SK-N-MC (cell line): ENCODE results near the gene TIAM1.

Source experiments
- DNase-seq: peaks from one replicate; pipeline ENCODE4 v3.0.0-alpha.2; 2011; ENCODE audit warnings: low read depth, low spot score
- H3K27ac ChIP-seq: fragments of 200-600 bp; sonication (generic); 2 replicates; pipeline ENCODE4 v1.5.1; 2016; ENCODE audit warnings: mixed run types
- H3K36me3 ChIP-seq: fragments of 200-600 bp; sonication (generic); 2 replicates; pipeline ENCODE4 v1.6.1; 2017; ENCODE audit warnings: antibody characterized with exemption, low read length, mixed read lengths; ENCODE audit not compliant: insufficient read depth
- H3K4me3 ChIP-seq: fragments of 200-600 bp; sonication (generic); 2 replicates; pipeline ENCODE4 v1.5.1; 2016
- H3K9ac ChIP-seq: fragments of 200-600 bp; sonication (generic); 2 replicates; pipeline ENCODE4 v1.8.0; 2017; ENCODE audit warnings: mixed run types, mixed read lengths; ENCODE audit not compliant: insufficient read length
- H3K9me3 ChIP-seq: fragments of 200-600 bp; sonication (generic); 2 replicates; pipeline ENCODE4 v1.6.1; 2017; ENCODE audit warnings: low read depth, mild to moderate bottlenecking, antibody characterized with exemption, low read length, moderate library complexity, mixed read lengths
- EZH2 ChIP-seq: fragments of 200-600 bp; sonication (generic); IDR thresholded peaks from one replicate; pipeline ENCODE4 v1.6.1; 2017; ENCODE audit warnings: antibody characterized with exemption
- FOXP2 ChIP-seq: optimal IDR thresholded peaks from 2 replicates; pipeline ENCODE3; 2011; ENCODE audit warnings: mild to moderate bottlenecking, moderate library complexity; ENCODE audit not compliant: insufficient read depth; ENCODE audit errors: extremely low read length, control extremely low read depth
- POLR2AphosphoS5 ChIP-seq: IDR thresholded peaks from 2 replicates; pipeline ENCODE4 v1.6.1; 2012; ENCODE audit warnings: mild to moderate bottlenecking, low read depth, low read length, borderline replicate concordance

Gene TIAM1

GRCh38 chr21:31099122-31099521 is 244.9 kb downstream of the TIAM1 start:
- H3K4me3 ChIP-seq: no peak overlapping the region
- no peak overlapping the region for H3K9ac ChIP-seq
- H3K27ac ChIP-seq: no peak overlapping the region
- no peaks in the 10 kb centered on the region for H3K36me3 ChIP-seq
- TF ChIP-seq POLR2AphosphoS5 (no peak), FOXP2 (no peak), EZH2 (no peak)
- no peak for DNase-seq
- H3K9me3 ChIP-seq: no peaks in the 10 kb centered on the region

- no peak overlapping the region for H3K4me3 ChIP-seq
- no peak overlapping the region for H3K27ac ChIP-seq
- no peak overlapping the region for H3K9ac ChIP-seq
- peak; percentile 1 for DNase-seq
- H3K36me3 ChIP-seq: no peaks in the 10 kb centered on the region
- TF ChIP-seq POLR2AphosphoS5 (no peak), EZH2 (no peak), FOXP2 (no peak)
- H3K9me3 ChIP-seq: no peaks in the 10 kb centered on the region
These were observed 245.5 kb downstream of the TIAM1 start for GRCh38 chr21:31098576-31099005.

- TF ChIP-seq POLR2AphosphoS5: no peak
- TF ChIP-seq EZH2: no peak
- TF ChIP-seq FOXP2: no peak
- no peak overlapping the region for H3K27ac ChIP-seq
- no peaks in the 10 kb centered on the region for H3K9me3 ChIP-seq
- DNase-seq: no peak
- H3K36me3 ChIP-seq: no peaks in the 10 kb centered on the region
- H3K4me3 ChIP-seq: no peak overlapping the region
- H3K9ac ChIP-seq: no peak overlapping the region
These were observed 251.0 kb downstream of the TIAM1 start for GRCh38 chr21:31092832-31093625.

- Histone ChIP-seq H3K9ac (no peak overlapping the region), H3K27ac (no peak overlapping the region), H3K9me3 (no peaks in the 10 kb centered on the region), H3K36me3 (no peaks in the 10 kb centered on the region), H3K4me3 (no peak overlapping the region)
- TF ChIP-seq POLR2AphosphoS5 (no peak), EZH2 (no peak), FOXP2 (no peak)
- no peak for DNase-seq
These were observed 253.7 kb downstream of the TIAM1 start for GRCh38 chr21:31090376-31090775.

GRCh38 chr21:31088474-31088751 is 255.6 kb downstream of the TIAM1 start:
- Histone ChIP-seq H3K9ac (no peak overlapping the region), H3K27ac (no peak overlapping the region), H3K9me3 (no peaks in the 10 kb centered on the region), H3K36me3 (no peaks in the 10 kb centered on the region), H3K4me3 (no peak overlapping the region)
- no peak for DNase-seq
- TF ChIP-seq FOXP2: no peak
- TF ChIP-seq POLR2AphosphoS5: no peak
- TF ChIP-seq EZH2: no peak

- no peaks in the 10 kb centered on the region for H3K36me3 ChIP-seq
- no peak overlapping the region for H3K4me3 ChIP-seq
- no peak for TF ChIP-seq FOXP2
- TF ChIP-seq POLR2AphosphoS5: no peak
- no peak for TF ChIP-seq EZH2
- H3K9ac ChIP-seq: no peak overlapping the region
- no peak for DNase-seq
- no peaks in the 10 kb centered on the region for H3K9me3 ChIP-seq
- no peak overlapping the region for H3K27ac ChIP-seq
These were observed 256.2 kb downstream of the TIAM1 start for GRCh38 chr21:31087639-31088473.

GRCh38 chr21:31084689-31085088 is 259.4 kb downstream of the TIAM1 start:
- H3K9me3 ChIP-seq: no peaks in the 10 kb centered on the region
- H3K27ac ChIP-seq: no peak overlapping the region
- H3K36me3 ChIP-seq: no peaks in the 10 kb centered on the region
- TF ChIP-seq EZH2 (no peak), POLR2AphosphoS5 (no peak), FOXP2 (no peak)
- no peak overlapping the region for H3K4me3 ChIP-seq
- H3K9ac ChIP-seq: no peak overlapping the region
- DNase-seq: no peak

- no peak for TF ChIP-seq FOXP2
- no peak for TF ChIP-seq POLR2AphosphoS5
- TF ChIP-seq EZH2: no peak
- no peaks in the 10 kb centered on the region for H3K36me3 ChIP-seq
These were observed 265.3 kb downstream of the TIAM1 start for GRCh38 chr21:31078796-31079195.

GRCh38 chr21:31078216-31078615 is 265.8 kb downstream of the TIAM1 start:
- no peak for TF ChIP-seq EZH2
- TF ChIP-seq POLR2AphosphoS5: no peak
- TF ChIP-seq FOXP2: no peak
- H3K4me3 ChIP-seq: no peak overlapping the region
- no peak overlapping the region for H3K9ac ChIP-seq
- DNase-seq: no peak
- H3K9me3 ChIP-seq: no peaks in the 10 kb centered on the region
- no peaks in the 10 kb centered on the region for H3K36me3 ChIP-seq
- no peak overlapping the region for H3K27ac ChIP-seq

More at GRCh38 chr21:31078796-31079195, 265.3 kb downstream of the TIAM1 start:
- Histone ChIP-seq H3K9me3 (no peaks in the 10 kb centered on the region), H3K27ac (no peak overlapping the region), H3K4me3 (no peak overlapping the region), H3K9ac (no peak overlapping the region)
- DNase-seq: no peak
